Stimulated activated memory B cell treated with anti-CD40 and anti-IgM and Interleukin-4, amounts not matched to agents 10 μg/mL and 1 μg/mL and 100 μg/mL, for 72 hours (primary cell): Measurements from ENCODE around the gene MYOG.

Experiments used
- ATAC-seq: fragments of 150-1000 bp; cut with Tn5 transposase; 2 replicates; pipeline ENCODE4 v1.10.0; 2021
- H3K27ac Mint-ChIP-seq: one replicate; pipeline ENCODE4 v1.8.0; 2022; ENCODE audit warnings: mild to moderate bottlenecking, mixed read lengths
- H3K27me3 Mint-ChIP-seq: one replicate; pipeline ENCODE4 v1.8.0; 2022; ENCODE audit warnings: mixed read lengths
- H3K36me3 Mint-ChIP-seq: one replicate; pipeline ENCODE4 v1.8.0; 2022; ENCODE audit warnings: mixed read lengths
- H3K4me1 Mint-ChIP-seq: one replicate; pipeline ENCODE4 v1.8.0; 2022; ENCODE audit warnings: mixed read lengths
- H3K4me3 Mint-ChIP-seq: one replicate; pipeline ENCODE4 v1.8.0; 2022; ENCODE audit warnings: mild to moderate bottlenecking, moderate library complexity, mixed read lengths
- H3K9me3 Mint-ChIP-seq: one replicate; pipeline ENCODE4 v1.8.0; 2022; ENCODE audit warnings: mixed read lengths

MYOG gene

GRCh38 chr1:203039609-203040512 lies 46.0 kb downstream of the MYOG start:
- Mint-ChIP-seq H3K9me3 (no peaks in the 10 kb centered on the region), H3K4me1 (peaks cover 8% of the 10 kb centered on the region), H3K27ac (no peak overlapping the region), H3K36me3 (no peaks in the 10 kb centered on the region), H3K4me3 (no peak overlapping the region), H3K27me3 (peaks cover 39% of the 10 kb centered on the region)
- ATAC-seq: no peak

- peaks cover 35% of the 10 kb centered on the region for H3K27me3 Mint-ChIP-seq
- no peaks in the 10 kb centered on the region for H3K36me3 Mint-ChIP-seq
- no peak overlapping the region for H3K27ac Mint-ChIP-seq
- peak; percentile 84 for ATAC-seq
- peaks cover 8% of the 10 kb centered on the region for H3K4me1 Mint-ChIP-seq
- no peak overlapping the region for H3K4me3 Mint-ChIP-seq
- no peaks in the 10 kb centered on the region for H3K9me3 Mint-ChIP-seq
Observed at GRCh38 chr1:203038891-203039608, 46.8 kb downstream of the MYOG start.

- ATAC-seq: no peak
- no peaks in the 10 kb centered on the region for H3K36me3 Mint-ChIP-seq
- no peak overlapping the region for H3K4me3 Mint-ChIP-seq
- H3K27ac Mint-ChIP-seq: no peak overlapping the region
- peaks cover 8% of the 10 kb centered on the region for H3K4me1 Mint-ChIP-seq
- peaks cover 40% of the 10 kb centered on the region for H3K27me3 Mint-ChIP-seq
- no peaks in the 10 kb centered on the region for H3K9me3 Mint-ChIP-seq
Observed at GRCh38 chr1:203038217-203038741, 47.5 kb downstream of the MYOG start.

GRCh38 chr1:203037509-203038190 lies 48.2 kb downstream of the MYOG start:
- ATAC-seq: no peak
- no peaks in the 10 kb centered on the region for H3K36me3 Mint-ChIP-seq

GRCh38 chr1:203036537-203036936 lies 49.3 kb downstream of the MYOG start:
- H3K36me3 Mint-ChIP-seq: no peaks in the 10 kb centered on the region
- H3K4me3 Mint-ChIP-seq: no peak overlapping the region
- no peak overlapping the region for H3K27ac Mint-ChIP-seq
- no peaks in the 10 kb centered on the region for H3K9me3 Mint-ChIP-seq
- no peak for ATAC-seq
- H3K4me1 Mint-ChIP-seq: peaks cover 8% of the 10 kb centered on the region
- H3K27me3 Mint-ChIP-seq: peaks cover 40% of the 10 kb centered on the region

More at GRCh38 chr1:203037509-203038190, 48.2 kb downstream of the MYOG start:
- no peaks in the 10 kb centered on the region for H3K9me3 Mint-ChIP-seq
- no peak overlapping the region for H3K27ac Mint-ChIP-seq
- H3K27me3 Mint-ChIP-seq: peaks cover 40% of the 10 kb centered on the region
- peaks cover 8% of the 10 kb centered on the region for H3K4me1 Mint-ChIP-seq
- H3K4me3 Mint-ChIP-seq: no peak overlapping the region

- Mint-ChIP-seq H3K9me3 (no peaks in the 10 kb centered on the region), H3K4me1 (peaks cover 8% of the 10 kb centered on the region), H3K4me3 (no peak overlapping the region), H3K27me3 (peaks cover 40% of the 10 kb centered on the region), H3K27ac (no peak overlapping the region), H3K36me3 (no peaks in the 10 kb centered on the region)
- no peak for ATAC-seq
Observed at GRCh38 chr1:203036135-203036534, 49.7 kb downstream of the MYOG start.

- Mint-ChIP-seq H3K27ac (no peak overlapping the region), H3K36me3 (no peaks in the 10 kb centered on the region), H3K27me3 (peaks cover 40% of the 10 kb centered on the region), H3K9me3 (no peaks in the 10 kb centered on the region), H3K4me1 (peaks cover 8% of the 10 kb centered on the region), H3K4me3 (no peak overlapping the region)
- ATAC-seq: no peak
Observed at GRCh38 chr1:203035111-203036000, 50.5 kb downstream of the MYOG start.

- H3K27me3 Mint-ChIP-seq: peaks cover 37% of the 10 kb centered on the region
- no peaks in the 10 kb centered on the region for H3K36me3 Mint-ChIP-seq
- H3K4me3 Mint-ChIP-seq: no peak overlapping the region
- H3K4me1 Mint-ChIP-seq: peaks cover 7% of the 10 kb centered on the region
- ATAC-seq: no peak
- no peaks in the 10 kb centered on the region for H3K9me3 Mint-ChIP-seq
- no peak overlapping the region for H3K27ac Mint-ChIP-seq
Observed at GRCh38 chr1:203034422-203035110, 51.2 kb downstream of the MYOG start.

GRCh38 chr1:203033917-203034316 lies 51.9 kb downstream of the MYOG start:
- Mint-ChIP-seq H3K36me3 (no peaks in the 10 kb centered on the region), H3K9me3 (no peaks in the 10 kb centered on the region), H3K4me3 (no peak overlapping the region), H3K27ac (no peak overlapping the region), H3K4me1 (peaks cover under 1% of the 10 kb centered on the region), H3K27me3 (peaks cover 30% of the 10 kb centered on the region)
- no peak for ATAC-seq

- H3K36me3 Mint-ChIP-seq: no peaks in the 10 kb centered on the region
- no peaks in the 10 kb centered on the region for H3K9me3 Mint-ChIP-seq
- H3K4me3 Mint-ChIP-seq: no peak overlapping the region
- H3K27ac Mint-ChIP-seq: no peak overlapping the region
- ATAC-seq: no peak
- peaks cover 24% of the 10 kb centered on the region for H3K27me3 Mint-ChIP-seq
- no peaks in the 10 kb centered on the region for H3K4me1 Mint-ChIP-seq
Observed at GRCh38 chr1:203033287-203033686, 52.5 kb downstream of the MYOG start.
